GM23248 (cell line): Measurements from ENCODE around the gene OR5B2.

ENCODE experiments used
- EZH2 ChIP-seq: fragments of 200-600 bp; sonication (generic); IDR thresholded peaks from 2 replicates; pipeline ENCODE4 v1.6.1; 2018; ENCODE audit warnings: antibody characterized with exemption, mild to moderate bottlenecking; ENCODE audit not compliant: insufficient read depth, poor library complexity, severe bottlenecking
- EZH2phosphoT487 ChIP-seq: fragments of 200-600 bp; sonication (generic); IDR thresholded peaks from 2 replicates; pipeline ENCODE4 v1.6.1; 2018; ENCODE audit warnings: antibody characterized with exemption, moderate library complexity, mild to moderate bottlenecking, low read depth; ENCODE audit not compliant: insufficient read depth

DNA sequence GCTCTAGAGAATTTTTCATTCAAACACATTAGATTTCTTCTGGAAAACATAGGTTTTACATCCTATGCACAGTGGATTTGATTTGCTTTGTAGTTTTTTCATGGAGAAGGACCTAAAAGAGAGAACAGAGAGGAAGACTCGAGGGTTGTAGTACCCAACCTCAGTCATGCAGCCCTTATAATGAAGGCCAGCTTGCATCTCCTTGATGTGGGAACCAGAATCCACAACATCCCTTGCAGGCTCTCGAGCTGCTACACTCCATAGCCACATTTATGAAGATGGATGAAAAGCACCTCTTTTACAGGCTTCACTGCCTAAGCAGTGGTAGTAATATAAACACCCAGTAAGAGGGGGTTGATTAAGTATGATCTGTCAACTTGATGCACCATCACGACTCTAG lies 23.7 kb upstream of the OR5B2 start:
- TF ChIP-seq EZH2 (no peak), EZH2phosphoT487 (no peak)
